PFSK-1 (cell line): ENCODE measurements around the gene SLC6A15.

Experiments used
- FOXP2 ChIP-seq: optimal IDR thresholded peaks from 2 replicates; pipeline ENCODE3; 2011; ENCODE audit warnings: borderline replicate concordance, control low read depth, inconsistent platforms; ENCODE audit not compliant: insufficient read depth; ENCODE audit errors: extremely low read length, extremely low read depth
- POLR2AphosphoS5 ChIP-seq: IDR thresholded peaks from 2 replicates; pipeline ENCODE4 v1.6.1; 2012; ENCODE audit warnings: low read depth, mild to moderate bottlenecking, control low read depth, low read length, moderate library complexity
- SIN3A ChIP-seq: IDR thresholded peaks from 2 replicates; pipeline ENCODE4 v1.6.1; 2012; ENCODE audit warnings: mild to moderate bottlenecking, low read length, moderate library complexity, borderline replicate concordance; ENCODE audit not compliant: insufficient read depth
- TAF1 ChIP-seq: IDR thresholded peaks from 2 replicates; pipeline ENCODE4 v1.6.1; 2012; ENCODE audit warnings: low read length, control low read depth, borderline replicate concordance; ENCODE audit not compliant: insufficient read depth
- TF ChIP-seq, protein P1 (sequence below), 2 experiments: IDR thresholded peaks; 2 replicates each; pipeline versions ENCODE4 v1.6.1 to v1.8.0; 2011 to 2012; ENCODE audit warnings: low read depth in 2 of 2, low read length in 2 of 2, control low read depth in 1 of 2, inconsistent platforms in 1 of 2, mild to moderate bottlenecking in 1 of 2, moderate library complexity in 1 of 2; ENCODE audit not compliant: insufficient read depth in 1 of 2

The SLC6A15 gene

DNA sequence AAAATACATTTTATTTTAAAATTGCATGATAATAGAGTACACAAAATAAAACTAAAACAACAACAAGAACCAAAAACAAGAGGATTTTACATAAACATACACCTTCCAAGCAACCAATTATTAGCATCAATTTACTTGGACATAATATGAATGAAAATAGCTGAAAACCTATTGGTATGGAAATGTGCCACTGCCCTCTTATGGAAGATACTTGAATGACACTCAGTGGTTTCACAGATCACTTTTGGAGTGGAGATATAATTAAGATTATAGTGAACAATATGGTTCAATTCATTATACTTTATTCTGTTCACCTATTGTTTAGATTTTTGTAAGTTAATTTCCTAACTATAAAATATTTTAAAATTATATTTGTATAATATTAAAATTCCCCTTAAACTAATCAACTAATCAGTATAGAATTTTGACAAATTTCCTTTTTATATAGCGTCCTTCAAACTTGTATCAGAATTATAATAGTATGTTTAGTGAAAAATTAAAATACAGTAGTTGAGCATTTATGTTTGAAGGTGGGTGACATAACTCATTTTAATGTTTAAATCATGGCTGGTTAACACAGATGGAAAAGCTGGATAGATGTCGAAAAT lies 70.1 kb downstream of the SLC6A15 start:
- no peak for TF ChIP-seq TAF1

DNA sequence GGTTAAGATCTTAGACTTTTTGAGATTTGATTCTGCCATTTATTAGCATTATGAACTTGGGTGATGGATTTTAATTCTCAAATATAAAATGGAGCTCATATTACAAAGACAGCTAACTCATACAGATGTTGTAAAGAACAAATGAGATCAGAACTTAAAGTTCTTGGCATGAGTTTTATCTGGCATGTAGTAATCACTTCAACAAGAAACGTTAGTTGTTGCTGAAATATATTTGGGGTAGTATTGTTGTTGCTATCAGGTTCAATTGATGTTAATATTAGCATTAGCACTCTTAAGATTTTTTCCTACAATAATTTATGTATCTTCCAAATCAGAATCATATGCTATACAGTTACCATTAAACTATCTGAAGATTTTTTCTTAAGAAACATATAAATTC lies 71.0 kb downstream of the SLC6A15 start:
- TF ChIP-seq FOXP2, result no peak
- TF ChIP-seq, protein P1, sequence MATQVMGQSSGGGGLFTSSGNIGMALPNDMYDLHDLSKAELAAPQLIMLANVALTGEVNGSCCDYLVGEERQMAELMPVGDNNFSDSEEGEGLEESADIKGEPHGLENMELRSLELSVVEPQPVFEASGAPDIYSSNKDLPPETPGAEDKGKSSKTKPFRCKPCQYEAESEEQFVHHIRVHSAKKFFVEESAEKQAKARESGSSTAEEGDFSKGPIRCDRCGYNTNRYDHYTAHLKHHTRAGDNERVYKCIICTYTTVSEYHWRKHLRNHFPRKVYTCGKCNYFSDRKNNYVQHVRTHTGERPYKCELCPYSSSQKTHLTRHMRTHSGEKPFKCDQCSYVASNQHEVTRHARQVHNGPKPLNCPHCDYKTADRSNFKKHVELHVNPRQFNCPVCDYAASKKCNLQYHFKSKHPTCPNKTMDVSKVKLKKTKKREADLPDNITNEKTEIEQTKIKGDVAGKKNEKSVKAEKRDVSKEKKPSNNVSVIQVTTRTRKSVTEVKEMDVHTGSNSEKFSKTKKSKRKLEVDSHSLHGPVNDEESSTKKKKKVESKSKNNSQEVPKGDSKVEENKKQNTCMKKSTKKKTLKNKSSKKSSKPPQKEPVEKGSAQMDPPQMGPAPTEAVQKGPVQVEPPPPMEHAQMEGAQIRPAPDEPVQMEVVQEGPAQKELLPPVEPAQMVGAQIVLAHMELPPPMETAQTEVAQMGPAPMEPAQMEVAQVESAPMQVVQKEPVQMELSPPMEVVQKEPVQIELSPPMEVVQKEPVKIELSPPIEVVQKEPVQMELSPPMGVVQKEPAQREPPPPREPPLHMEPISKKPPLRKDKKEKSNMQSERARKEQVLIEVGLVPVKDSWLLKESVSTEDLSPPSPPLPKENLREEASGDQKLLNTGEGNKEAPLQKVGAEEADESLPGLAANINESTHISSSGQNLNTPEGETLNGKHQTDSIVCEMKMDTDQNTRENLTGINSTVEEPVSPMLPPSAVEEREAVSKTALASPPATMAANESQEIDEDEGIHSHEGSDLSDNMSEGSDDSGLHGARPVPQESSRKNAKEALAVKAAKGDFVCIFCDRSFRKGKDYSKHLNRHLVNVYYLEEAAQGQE (IDR thresholded peaks at IDR 0.05; ENCODE audit: insufficient read depth in 1 of 2, low read depth in 2 of 2, low read length in 2 of 2), result no peak
- no peak for TF ChIP-seq TAF1
- TF ChIP-seq SIN3A, result no peak

- TF ChIP-seq FOXP2 (no peak), TAF1 (no peak), SIN3A (no peak), POLR2AphosphoS5 (no peak)
- TF ChIP-seq, protein P1 (IDR thresholded peaks at IDR 0.05; ENCODE audit: insufficient read depth in 1 of 2, low read depth in 2 of 2, low read length in 2 of 2), result no peak
Observed at GRCh38 chr12:84840356-84840755, 72.2 kb downstream of the SLC6A15 start.

DNA sequence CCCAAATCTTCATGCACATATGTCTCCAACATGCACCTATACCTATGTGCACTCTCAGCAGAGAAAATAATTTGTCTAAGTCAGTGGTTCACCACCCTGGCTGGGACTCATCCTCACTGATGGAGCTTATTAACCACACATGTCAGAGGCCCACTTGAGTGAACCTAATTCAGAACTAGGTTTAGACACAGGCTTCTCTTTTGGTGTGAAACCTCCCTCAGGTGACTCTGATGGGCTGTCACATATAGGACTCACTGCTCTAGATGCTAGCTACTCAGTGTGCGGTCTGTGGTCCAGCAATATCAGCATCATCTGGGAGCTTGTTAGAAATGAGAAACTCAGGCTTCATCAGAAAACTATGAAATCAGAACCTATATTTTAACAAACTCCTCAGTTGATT lies 85.7 kb downstream of the SLC6A15 start:
- TF ChIP-seq SIN3A (no peak), POLR2AphosphoS5 (no peak), FOXP2 (no peak), TAF1 (no peak)
- TF ChIP-seq, protein P1 (IDR thresholded peaks at IDR 0.05; ENCODE audit: insufficient read depth in 1 of 2, low read depth in 2 of 2, low read length in 2 of 2), result no peak

DNA sequence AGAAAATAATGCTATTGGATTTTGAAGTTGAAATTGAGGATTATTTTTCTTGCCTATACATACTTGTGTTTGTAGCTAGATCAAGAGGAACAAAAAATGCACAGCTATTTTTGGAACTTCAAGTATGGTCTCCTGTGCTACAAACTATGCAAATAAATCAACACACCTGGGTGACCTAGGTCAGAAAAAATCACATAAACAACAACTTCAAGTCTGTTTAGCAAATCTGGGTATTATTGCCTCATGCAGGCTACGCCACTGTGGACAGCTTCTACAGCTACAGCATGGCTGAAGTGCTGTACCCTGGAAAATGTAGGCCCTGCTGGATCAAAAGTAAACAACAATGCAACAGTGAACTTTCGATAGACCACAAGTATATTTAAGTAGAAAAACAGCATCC lies 87.5 kb downstream of the SLC6A15 start:
- no peak for TF ChIP-seq SIN3A
- TF ChIP-seq POLR2AphosphoS5, result no peak
- no peak for TF ChIP-seq FOXP2

DNA sequence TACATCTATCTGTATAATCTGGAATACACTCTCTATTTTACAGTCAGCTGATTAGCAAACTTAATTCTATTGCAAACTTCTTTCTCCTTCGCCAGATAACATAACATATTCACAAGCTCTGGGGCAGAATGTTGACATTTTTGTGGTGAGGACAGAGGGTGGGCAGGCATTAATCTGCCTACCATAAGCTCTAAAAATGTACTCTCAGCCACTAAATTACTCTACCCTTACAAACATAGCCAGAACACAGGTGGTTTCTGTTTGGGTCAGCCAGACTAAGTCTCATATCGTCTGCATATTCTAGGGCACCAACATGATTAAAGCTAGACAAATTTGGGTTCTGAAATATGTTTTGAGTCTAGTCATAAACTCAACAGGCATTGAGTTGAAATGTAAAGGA lies 90.1 kb downstream of the SLC6A15 start:
- TF ChIP-seq, protein P1 (IDR thresholded peaks at IDR 0.05; ENCODE audit: insufficient read depth in 1 of 2, low read depth in 2 of 2, low read length in 2 of 2), result no peak
- no peak for TF ChIP-seq FOXP2
- no peak for TF ChIP-seq POLR2AphosphoS5
- TF ChIP-seq SIN3A, result no peak
- TF ChIP-seq TAF1, result no peak
